ENCODE data around the gene EDN2.
A peak's percentile ranks its signal among the peaks of the same experiment; 100 is the strongest.

EDN2 gene

DNA sequence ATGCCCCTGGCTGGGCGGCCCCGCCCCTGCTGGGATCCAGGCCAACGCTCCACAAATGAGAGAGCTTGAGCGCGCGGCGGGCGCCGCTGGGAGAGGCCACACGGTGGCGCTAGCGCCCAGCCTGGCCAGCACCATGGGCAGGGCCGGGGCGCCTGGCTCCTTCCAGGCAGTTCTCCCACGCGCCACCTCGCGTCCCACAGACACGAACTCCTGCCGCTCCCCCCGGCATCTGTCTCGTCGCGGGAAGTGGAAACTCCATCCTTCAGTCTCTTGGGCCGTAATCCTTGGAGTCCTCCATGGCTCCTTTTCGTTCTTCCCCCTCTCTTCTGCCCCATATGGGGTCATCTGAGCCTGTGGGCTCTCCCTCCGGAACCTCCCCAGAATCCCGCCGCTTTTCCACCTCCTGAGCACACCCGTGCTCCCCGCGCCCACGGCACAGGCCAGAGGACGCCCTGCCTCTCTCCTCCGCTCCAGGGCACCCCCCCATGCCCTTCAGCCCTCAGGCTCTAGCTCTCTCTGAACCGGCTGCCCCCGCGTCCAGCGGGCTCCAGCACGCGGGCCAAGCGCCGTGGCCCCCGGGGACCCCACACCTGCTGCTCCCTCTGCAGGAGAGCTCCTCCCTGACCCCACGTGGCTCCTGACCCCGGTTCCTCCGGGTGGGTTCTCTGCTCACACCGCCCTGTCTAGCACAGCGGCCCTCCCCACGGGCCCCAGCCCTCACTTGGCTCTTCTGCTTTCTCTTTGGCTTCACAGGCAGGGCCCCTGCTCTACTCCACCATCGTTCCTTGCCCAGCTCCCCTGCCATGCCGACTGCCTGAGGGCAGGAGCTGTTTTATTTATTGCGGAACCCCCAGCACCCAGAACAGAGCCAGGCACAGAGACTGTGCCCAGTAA, 31.9 kb upstream of the EDN2 start:
- DNase-seq: peak; percentile 54 to 60

GRCh38 chr1:41515778-41516167, 31.3 kb upstream of the EDN2 start:
- DNase-seq: no peak

- DNase-seq: no peak
Measured at GRCh38 chr1:41515131-41515678, 30.7 kb upstream of the EDN2 start.

- DNase-seq: no peak
Measured at GRCh38 chr1:41514381-41514780, 29.9 kb upstream of the EDN2 start.

GRCh38 chr1:41513383-41513735, 28.9 kb upstream of the EDN2 start:
- no peak for DNase-seq

- no peak for DNase-seq
Measured at GRCh38 chr1:41512701-41513382, 28.4 kb upstream of the EDN2 start.

- no peak for DNase-seq
Measured at GRCh38 chr1:41511239-41511540, 26.7 kb upstream of the EDN2 start.

- no peak for DNase-seq
Measured at GRCh38 chr1:41510531-41511238, 26.2 kb upstream of the EDN2 start.

- DNase-seq: no peak
Measured at GRCh38 chr1:41509270-41509671, 24.8 kb upstream of the EDN2 start.

GRCh38 chr1:41508290-41508689, 23.8 kb upstream of the EDN2 start:
- no peak for DNase-seq

GRCh38 chr1:41507836-41508235, 23.4 kb upstream of the EDN2 start:
- no peak for DNase-seq

DNA sequence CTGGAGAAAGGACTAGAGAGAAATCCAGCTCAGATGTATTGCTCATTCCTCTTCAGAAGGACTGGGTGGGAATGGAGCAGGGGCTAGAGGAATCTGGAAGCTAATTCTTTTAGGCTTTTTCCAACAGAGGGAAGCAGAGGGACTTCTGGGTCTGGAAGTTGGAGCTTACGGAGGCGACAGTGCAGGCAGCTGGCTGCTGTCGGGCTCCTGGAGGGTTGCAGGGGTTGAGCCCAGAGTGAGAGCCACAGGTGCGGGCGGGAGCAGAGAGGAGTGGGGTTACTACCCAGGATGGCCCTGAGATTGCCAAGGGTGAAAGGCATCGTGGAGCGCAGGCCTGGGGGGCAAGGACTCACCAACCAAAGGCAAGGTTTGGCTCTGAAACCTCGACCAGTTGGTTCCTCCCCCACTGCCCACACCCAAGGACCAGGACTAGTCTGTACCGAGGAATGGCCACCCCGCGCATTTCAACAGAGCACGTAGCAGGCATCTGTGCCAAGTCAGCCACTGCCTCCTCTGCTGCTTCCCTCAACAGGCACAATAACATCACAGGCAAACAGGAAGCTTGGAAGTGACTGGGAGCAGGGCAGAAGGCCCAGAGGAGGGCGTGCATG, 22.7 kb upstream of the EDN2 start:
- DNase-seq: no peak

- no peak for DNase-seq
Measured at GRCh38 chr1:41504114-41505035, 19.9 kb upstream of the EDN2 start.

GRCh38 chr1:41503538-41504113, 19.1 kb upstream of the EDN2 start:
- DNase-seq: no peak

GRCh38 chr1:41502912-41503311, 18.4 kb upstream of the EDN2 start:
- no peak for DNase-seq

- DNase-seq: no peak
Measured at GRCh38 chr1:41501581-41501980, 17.1 kb upstream of the EDN2 start.

- DNase-seq: no peak
Measured at GRCh38 chr1:41500781-41501518, 16.5 kb upstream of the EDN2 start.

DNA sequence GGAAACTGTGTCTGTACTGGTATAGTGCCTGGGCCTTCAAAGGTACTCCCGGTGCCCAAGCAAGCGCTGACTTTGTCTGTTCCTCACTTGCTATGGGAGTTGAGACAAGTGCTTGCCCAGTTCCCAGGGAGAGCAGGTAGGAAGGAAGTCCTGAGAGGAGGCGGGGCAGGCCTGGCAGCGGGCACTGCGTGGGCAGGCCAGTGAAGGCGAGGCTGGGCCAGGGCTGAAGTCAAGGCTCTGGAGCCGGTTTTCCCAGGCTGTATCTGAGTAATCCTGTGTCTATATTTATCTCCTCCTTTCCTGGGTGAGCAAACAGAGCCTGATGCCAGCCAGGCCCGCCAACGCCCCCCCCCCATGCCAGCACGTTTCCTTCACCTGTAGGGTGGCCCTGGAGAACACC, 15.9 kb upstream of the EDN2 start:
- no peak for DNase-seq

DNA sequence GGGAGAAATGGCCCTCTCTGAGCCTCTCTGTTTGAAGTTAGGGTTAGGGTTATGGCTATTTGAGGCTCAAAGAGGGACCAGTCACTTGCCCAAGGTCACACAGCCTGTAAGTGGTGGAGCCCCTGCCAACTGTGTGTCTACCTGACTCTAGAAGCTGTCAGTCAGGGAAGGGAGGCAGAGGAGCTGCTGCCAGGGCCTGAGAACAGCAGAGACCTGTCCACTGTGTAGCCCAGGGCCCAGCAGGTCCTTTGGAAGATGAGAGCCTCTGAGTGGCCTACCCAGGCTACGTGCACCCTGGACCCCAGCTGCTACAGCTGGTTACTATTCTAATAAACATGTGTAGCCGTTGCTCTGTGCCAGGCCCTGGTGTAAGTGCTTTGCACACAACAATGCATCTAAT, 15.1 kb upstream of the EDN2 start:
- no peak for DNase-seq

DNA sequence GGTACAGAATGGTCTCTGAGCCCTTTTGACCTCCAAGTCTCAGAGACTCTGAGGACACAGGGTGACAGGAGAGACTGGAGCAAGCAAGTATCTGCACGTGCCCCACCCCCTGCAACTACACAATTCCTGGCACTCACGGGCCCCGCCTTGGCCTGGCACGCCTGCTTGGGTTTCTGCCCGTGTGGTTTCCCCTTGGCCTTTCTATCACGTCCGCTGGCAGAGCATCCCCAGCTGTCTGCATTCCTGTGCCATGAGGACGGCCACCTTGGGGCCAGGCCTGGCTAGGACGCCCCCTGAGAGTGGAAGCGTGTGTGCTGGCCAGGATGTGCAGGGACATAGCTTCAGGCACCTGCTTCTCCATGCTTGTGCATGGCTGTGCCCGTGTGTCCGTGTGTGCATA, 14.3 kb upstream of the EDN2 start:
- DNase-seq: no peak

DNA sequence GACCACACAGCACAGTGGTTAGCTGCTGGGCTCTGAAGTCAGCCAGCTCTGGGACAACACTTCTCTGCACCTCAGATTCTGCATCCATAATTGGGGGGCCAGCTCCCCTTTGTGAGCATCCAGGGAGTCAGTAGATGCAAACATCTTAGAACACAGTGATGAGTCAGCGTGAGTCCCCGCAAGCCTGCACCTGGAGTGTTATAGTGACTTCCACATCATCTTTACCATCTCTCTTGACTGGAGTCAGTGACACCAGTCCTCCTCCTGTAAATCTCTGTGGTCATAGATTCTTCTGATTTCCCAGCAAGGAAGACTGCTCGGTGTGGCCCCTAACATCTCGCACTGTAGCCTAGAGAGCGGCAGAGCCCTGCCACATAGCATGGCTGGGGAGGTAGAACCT, 13.9 kb upstream of the EDN2 start:
- no peak for DNase-seq
